K562 (cell line): ENCODE measurements around the gene ZNF428. TPM values are rescaled to one million over a fixed set of nuclear protein-coding genes. Genes with fewer than 3 reads are reported as not detected.

ENCODE experiments used
- ASH1L ChIP-seq: fragments of 450-650 bp; IDR thresholded peaks from 2 replicates; pipeline ENCODE4 v1.6.1; 2018; ENCODE audit warnings: borderline replicate concordance, mild to moderate bottlenecking, low read depth; ENCODE audit not compliant: partially characterized antibody
- CBFA2T3 ChIP-seq: fragments of 450-650 bp; IDR thresholded peaks from 2 replicates; pipeline ENCODE4 v1.6.1; 2017
- CBFB ChIP-seq: sonication (generic); formaldehyde crosslinking; IDR thresholded peaks from 2 replicates; pipeline ENCODE4 v1.4.0; 2020; ENCODE audit warnings: mild to moderate bottlenecking, missing genetic modification reagents
- FOXK2 ChIP-seq, 2 experiments: fragments of 450-650 bp; IDR thresholded peaks in 1 of 2; conservative IDR thresholded peaks in 1 of 2; 2 replicates each; pipeline ENCODE4 v1.6.1; 2016; ENCODE audit warnings: low read depth in 2 of 2, mild to moderate bottlenecking in 1 of 2
- HEY1 ChIP-seq: fragments of 250-450 bp; sonication (Bioruptor Pico); IDR thresholded peaks from 2 replicates; pipeline ENCODE4 v1.5.0; 2020; ENCODE audit warnings: mild to moderate bottlenecking, moderate library complexity, borderline replicate concordance
- ILF3 ChIP-seq: fragments of 450-650 bp; IDR thresholded peaks from 2 replicates; pipeline ENCODE4 v1.6.1; 2018; ENCODE audit warnings: antibody characterized with exemption, mild to moderate bottlenecking, moderate library complexity, borderline replicate concordance
- NELFE ChIP-seq: IDR thresholded peaks from 2 replicates; pipeline ENCODE4 v1.6.1; 2011; ENCODE audit warnings: mild to moderate bottlenecking; ENCODE audit not compliant: insufficient read depth, insufficient read length
- NFE2 ChIP-seq: IDR thresholded peaks from 2 replicates; pipeline ENCODE4 v1.6.1; 2014; ENCODE audit warnings: antibody characterized with exemption, low read depth
- RCOR1 ChIP-seq, 2 experiments: IDR thresholded peaks; 2 replicates each; pipeline ENCODE4 v1.6.1; 2012; ENCODE audit warnings: low read depth in 2 of 2, low read length in 2 of 2, borderline replicate concordance in 1 of 2, improper control_type of control experiment in 1 of 2
- SETDB1 ChIP-seq: IDR thresholded peaks from one replicate; pipeline ENCODE4 v1.6.1; 2012; ENCODE audit warnings: low read length, control low read depth, inconsistent platforms
- SMAD2 ChIP-seq: fragments of 150-350 bp; IDR thresholded peaks from 2 replicates; pipeline ENCODE4 v1.6.1; 2014; ENCODE audit warnings: low read depth, mild to moderate bottlenecking, low read length
- SMAD3 ChIP-seq: fragments of 450-650 bp; formaldehyde crosslinking; conservative IDR thresholded peaks from 2 replicates; pipeline ENCODE4 v1.4.0; 2020; ENCODE audit warnings: mild to moderate bottlenecking
- TEAD2 ChIP-seq: fragments of 450-650 bp; IDR thresholded peaks from 2 replicates; pipeline ENCODE4 v1.6.1; 2016; ENCODE audit warnings: missing genetic modification characterization, control low read depth, missing compliant biosample characterization
- ZFP36 ChIP-seq: fragments of 150-350 bp; IDR thresholded peaks from 2 replicates; pipeline ENCODE4 v1.6.1; 2018; ENCODE audit warnings: low read length, low read depth; ENCODE audit not compliant: partially characterized antibody
- ZNF174 ChIP-seq: fragments of 250-450 bp; sonication (Bioruptor Pico); IDR thresholded peaks from 2 replicates; pipeline ENCODE4 v1.4.0; 2020; ENCODE audit warnings: mild to moderate bottlenecking
- ZNF347 ChIP-seq: fragments of 450-650 bp; formaldehyde crosslinking; IDR thresholded peaks from 2 replicates; pipeline ENCODE4 v1.4.0; 2020; ENCODE audit warnings: low read depth, mild to moderate bottlenecking, moderate library complexity
- ZNF444 ChIP-seq: fragments of 250-450 bp; sonication (Bioruptor Pico); IDR thresholded peaks from 2 replicates; pipeline ENCODE4 v1.4.0; 2020; ENCODE audit warnings: mild to moderate bottlenecking, moderate library complexity
- ZNF561 ChIP-seq: fragments of 450-650 bp; formaldehyde crosslinking; conservative IDR thresholded peaks from 2 replicates; pipeline ENCODE4 v1.4.0; 2020; ENCODE audit warnings: mild to moderate bottlenecking, moderate library complexity
- ZNF79 ChIP-seq: fragments of 250-450 bp; sonication (Bioruptor Pico); IDR thresholded peaks from 2 replicates; pipeline ENCODE4 v1.4.0; 2020; ENCODE audit warnings: low read depth, mild to moderate bottlenecking, moderate library complexity
- polyA plus RNA-seq, 8 experiments: library from polyadenylated mRNA; depleted of rRNA in 4 of 8; stranded (reverse) in 5 of 8; unstranded in 3 of 8; fragments of >200 nt; fragmentation: Nextera tagmentation in 2 of 8; fragmentation: Illumina TruSeq in 1 of 8; extraction: Ambion mirVana in 2 of 8; extraction: Trizol in 1 of 8; gene quantifications; 2 replicates each; pipeline versions ENCODE4 v1.2.1 to v1.2.3, GENCODE V29; 2011 to 2014; ENCODE audit warnings: inconsistent platforms in 1 of 8, missing spikeins in 1 of 8
- total RNA-seq, 7 experiments: library from RNA; depleted of rRNA in 6 of 7; stranded (reverse); fragments of >200 nt in 6 of 7; fragmentation: Illumina TruSeq in 2 of 7; extraction: Trizol in 2 of 7; gene quantifications; 2 replicates each; pipeline versions ENCODE4 v1.2.1 to v1.2.3, GENCODE V29; 2011 to 2021; ENCODE audit warnings: low replicate concordance in 1 of 7
- TF ChIP-seq, protein P1 (sequence below): fragments of 250-450 bp; sonication (Bioruptor Pico); IDR thresholded peaks from 2 replicates; pipeline ENCODE4 v1.8.0; 2022; ENCODE audit warnings: inconsistent platforms
- TF ChIP-seq, protein P2 (sequence below), 2 experiments: fragments of 450-650 bp in 1 of 2; IDR thresholded peaks; 2 replicates each; pipeline ENCODE4 v1.6.1; 2011 to 2017; ENCODE audit warnings: low read depth in 2 of 2, antibody characterized with exemption in 1 of 2, borderline replicate concordance in 1 of 2, low read length in 1 of 2, mild to moderate bottlenecking in 1 of 2, mixed read lengths in 1 of 2; ENCODE audit not compliant: control insufficient read depth in 1 of 2

ZNF428 gene
- total and polyA plus RNA-seq, 9 of the 15 experiments (the other 6 are each of a cell fraction or from before 2014, with no cell fraction given): 0.15 to 85.7 (median 15.9) TPM

DNA sequence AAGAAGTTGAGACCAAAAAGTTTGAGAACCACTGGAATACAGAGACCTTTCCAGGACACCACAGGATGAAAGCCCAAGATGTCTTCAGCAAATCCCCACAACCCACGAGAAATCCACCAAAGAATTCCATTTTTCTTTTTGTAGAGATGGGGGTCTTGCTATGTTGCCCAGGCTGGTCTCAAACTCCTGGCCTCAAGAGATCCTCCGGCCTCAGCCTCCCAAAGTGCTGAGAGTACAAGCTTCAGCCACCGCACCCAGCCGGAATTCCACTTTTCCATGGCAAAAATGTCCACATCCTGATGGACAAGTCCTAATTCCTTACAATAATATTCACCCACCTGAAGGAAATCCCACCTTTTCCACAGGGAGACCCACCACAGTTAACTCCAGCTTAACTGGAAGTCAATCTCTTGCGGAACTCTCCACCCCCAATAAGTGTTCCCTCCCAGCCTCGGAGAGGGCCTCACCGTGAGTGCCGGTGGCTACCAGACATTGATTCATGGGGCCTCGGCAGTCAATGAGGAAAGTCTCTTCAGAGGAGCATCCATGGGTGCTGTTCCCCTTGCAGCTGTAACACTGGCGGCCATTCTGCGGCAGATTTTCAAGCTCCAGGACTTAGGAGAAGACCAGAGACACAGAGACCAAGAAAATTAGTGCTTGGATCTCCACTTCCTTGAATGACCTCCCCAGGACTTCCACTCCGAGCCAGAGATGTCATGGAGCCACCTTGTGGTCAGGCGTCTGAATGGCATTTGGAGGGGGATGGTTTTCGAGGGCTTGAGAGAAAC lies 32.5 kb upstream of the ZNF428 start (continued):
- no peak for TF ChIP-seq CBFB
- no peak for TF ChIP-seq ZNF561 (CRISPR knock-in tag)
- TF ChIP-seq ZNF79: no peak
- no peak for TF ChIP-seq SETDB1
- no peak for TF ChIP-seq ILF3
- no peak for TF ChIP-seq ZNF174 (CRISPR knock-in tag)
- no peak for TF ChIP-seq NELFE
- no peak for TF ChIP-seq TEAD2 (tag)
- no peak for TF ChIP-seq ZNF347 (CRISPR knock-in tag)
- no peak for TF ChIP-seq NFE2
- TF ChIP-seq RCOR1 (IDR thresholded peaks at IDR 0.05; ENCODE audit: borderline replicate concordance in 1 of 2, low read depth in 2 of 2, low read length in 2 of 2): peak in 1 of 2 experiments; percentile 62; a peak in 2 of 4 replicates
- no peak for TF ChIP-seq SMAD2
- TF ChIP-seq SMAD3 (CRISPR knock-in tag): no peak
- TF ChIP-seq, protein P1, sequence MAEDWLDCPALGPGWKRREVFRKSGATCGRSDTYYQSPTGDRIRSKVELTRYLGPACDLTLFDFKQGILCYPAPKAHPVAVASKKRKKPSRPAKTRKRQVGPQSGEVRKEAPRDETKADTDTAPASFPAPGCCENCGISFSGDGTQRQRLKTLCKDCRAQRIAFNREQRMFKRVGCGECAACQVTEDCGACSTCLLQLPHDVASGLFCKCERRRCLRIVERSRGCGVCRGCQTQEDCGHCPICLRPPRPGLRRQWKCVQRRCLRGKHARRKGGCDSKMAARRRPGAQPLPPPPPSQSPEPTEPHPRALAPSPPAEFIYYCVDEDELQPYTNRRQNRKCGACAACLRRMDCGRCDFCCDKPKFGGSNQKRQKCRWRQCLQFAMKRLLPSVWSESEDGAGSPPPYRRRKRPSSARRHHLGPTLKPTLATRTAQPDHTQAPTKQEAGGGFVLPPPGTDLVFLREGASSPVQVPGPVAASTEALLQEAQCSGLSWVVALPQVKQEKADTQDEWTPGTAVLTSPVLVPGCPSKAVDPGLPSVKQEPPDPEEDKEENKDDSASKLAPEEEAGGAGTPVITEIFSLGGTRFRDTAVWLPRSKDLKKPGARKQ (CRISPR knock-in tag): no peak
- TF ChIP-seq FOXK2 (conservative IDR thresholded peaks at IDR 0.05 in 1 of 2, IDR thresholded peaks at IDR 0.05 in 1 of 2; ENCODE audit: low read depth in 2 of 2): no peak
- TF ChIP-seq ASH1L: no peak
- TF ChIP-seq ZFP36: no peak
- TF ChIP-seq, protein P2, sequence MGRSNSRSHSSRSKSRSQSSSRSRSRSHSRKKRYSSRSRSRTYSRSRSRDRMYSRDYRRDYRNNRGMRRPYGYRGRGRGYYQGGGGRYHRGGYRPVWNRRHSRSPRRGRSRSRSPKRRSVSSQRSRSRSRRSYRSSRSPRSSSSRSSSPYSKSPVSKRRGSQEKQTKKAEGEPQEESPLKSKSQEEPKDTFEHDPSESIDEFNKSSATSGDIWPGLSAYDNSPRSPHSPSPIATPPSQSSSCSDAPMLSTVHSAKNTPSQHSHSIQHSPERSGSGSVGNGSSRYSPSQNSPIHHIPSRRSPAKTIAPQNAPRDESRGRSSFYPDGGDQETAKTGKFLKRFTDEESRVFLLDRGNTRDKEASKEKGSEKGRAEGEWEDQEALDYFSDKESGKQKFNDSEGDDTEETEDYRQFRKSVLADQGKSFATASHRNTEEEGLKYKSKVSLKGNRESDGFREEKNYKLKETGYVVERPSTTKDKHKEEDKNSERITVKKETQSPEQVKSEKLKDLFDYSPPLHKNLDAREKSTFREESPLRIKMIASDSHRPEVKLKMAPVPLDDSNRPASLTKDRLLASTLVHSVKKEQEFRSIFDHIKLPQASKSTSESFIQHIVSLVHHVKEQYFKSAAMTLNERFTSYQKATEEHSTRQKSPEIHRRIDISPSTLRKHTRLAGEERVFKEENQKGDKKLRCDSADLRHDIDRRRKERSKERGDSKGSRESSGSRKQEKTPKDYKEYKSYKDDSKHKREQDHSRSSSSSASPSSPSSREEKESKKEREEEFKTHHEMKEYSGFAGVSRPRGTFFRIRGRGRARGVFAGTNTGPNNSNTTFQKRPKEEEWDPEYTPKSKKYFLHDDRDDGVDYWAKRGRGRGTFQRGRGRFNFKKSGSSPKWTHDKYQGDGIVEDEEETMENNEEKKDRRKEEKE (IDR thresholded peaks at IDR 0.05; ENCODE audit: borderline replicate concordance in 1 of 2, control insufficient read depth in 1 of 2, low read depth in 2 of 2, low read length in 1 of 2): no peak
- no peak for TF ChIP-seq CBFA2T3
- no peak for TF ChIP-seq ZNF444
- no peak for TF ChIP-seq HEY1
